ENCODE data around the gene PSAPL1.

DNA sequence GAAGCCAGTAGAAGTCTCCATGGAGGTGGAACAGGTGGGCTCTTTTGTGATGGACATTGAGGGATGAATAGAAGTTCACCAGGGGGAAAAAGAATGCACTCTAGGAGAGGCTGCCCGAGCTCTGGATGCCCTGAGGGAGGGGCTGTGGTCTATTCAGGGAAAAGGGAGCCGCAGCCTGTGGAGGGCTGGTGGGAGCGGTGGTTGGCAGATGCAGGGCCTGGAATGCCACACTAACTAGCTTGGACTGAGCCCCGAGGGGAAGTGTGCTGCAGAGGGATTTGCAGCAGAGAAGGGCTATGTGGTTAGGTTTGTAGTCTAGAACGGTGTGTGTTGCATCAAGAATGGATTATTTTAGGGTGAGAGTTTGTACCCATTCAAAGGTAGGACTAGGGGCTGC, 29.5 kb upstream of the PSAPL1 start:
- TF ChIP-seq EZH2 (IDR thresholded peaks at IDR 0.05; ENCODE audit: insufficient read depth, poor library complexity, severe bottlenecking), result no peak
- TF ChIP-seq EZH2phosphoT487 (IDR thresholded peaks at IDR 0.05; ENCODE audit: insufficient read depth, low read depth), result no peak
